ENCODE measurements around the gene HS2ST1.
"Not testable (repeated sequence)": the region's sequence is repeated elsewhere in the genome, so short reads cannot be mapped to it uniquely, and the experiment has no call there.

Gene HS2ST1

DNA sequence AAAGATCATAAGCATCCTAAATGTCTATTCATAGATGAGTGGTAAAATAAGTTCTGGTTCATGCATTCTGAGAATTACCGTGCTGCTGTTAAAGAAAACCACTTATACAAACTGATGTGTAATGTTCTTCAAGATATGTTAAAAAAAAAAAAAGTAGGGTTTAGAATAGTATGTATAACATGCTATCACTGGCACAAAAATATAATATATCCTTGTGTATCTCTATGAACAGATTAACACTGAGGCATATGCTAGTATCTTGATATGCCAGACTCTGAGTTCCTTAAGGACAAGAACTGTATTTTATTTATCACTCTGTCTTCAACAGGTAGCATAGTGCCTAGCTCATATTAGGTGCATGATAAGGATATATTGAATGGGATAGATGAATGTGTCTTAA, 108.9 kb downstream of the HS2ST1 start (continued):
- no peak for TF ChIP-seq PPARA (CRISPR knock-in tag; IDR thresholded peaks at IDR 0.05; ENCODE audit: borderline replicate concordance)
- TF ChIP-seq, protein P1, sequence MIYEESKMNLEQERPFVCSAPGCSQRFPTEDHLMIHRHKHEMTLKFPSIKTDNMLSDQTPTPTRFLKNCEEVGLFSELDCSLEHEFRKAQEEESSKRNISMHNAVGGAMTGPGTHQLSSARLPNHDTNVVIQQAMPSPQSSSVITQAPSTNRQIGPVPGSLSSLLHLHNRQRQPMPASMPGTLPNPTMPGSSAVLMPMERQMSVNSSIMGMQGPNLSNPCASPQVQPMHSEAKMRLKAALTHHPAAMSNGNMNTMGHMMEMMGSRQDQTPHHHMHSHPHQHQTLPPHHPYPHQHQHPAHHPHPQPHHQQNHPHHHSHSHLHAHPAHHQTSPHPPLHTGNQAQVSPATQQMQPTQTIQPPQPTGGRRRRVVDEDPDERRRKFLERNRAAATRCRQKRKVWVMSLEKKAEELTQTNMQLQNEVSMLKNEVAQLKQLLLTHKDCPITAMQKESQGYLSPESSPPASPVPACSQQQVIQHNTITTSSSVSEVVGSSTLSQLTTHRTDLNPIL (CRISPR knock-in tag; IDR thresholded peaks at IDR 0.05; ENCODE audit: low read depth), result no peak
- no peak for TF ChIP-seq OSR1 (CRISPR knock-in tag; IDR thresholded peaks at IDR 0.05)

DNA sequence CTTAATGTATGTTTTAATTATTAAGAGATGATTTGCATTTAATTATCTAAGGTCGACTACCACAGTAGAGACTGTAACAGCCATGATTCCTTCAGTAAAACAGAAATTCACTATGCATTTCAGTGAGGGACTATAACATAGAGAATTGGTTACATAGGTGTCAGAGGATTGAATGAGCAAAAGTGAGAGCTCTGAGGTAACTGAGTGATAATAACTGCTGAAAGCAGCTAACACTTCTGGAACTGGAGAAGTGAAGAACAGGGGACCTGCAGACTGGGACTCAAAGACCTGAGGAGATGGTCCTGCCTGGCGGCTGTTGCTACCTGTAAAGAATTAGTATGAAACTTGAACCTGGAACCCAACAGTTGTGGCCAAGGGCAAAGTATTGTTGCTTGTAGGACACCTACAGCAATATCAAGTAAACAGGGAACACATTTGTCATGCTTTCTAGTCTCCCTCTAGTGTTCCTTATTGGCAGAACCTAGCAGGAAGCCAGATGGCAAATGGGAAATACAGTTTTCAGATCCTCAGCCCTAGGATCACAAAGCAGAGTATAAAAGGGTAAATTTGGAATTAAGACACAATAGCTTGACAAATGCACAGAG, 110.6 kb downstream of the HS2ST1 start:
- TF ChIP-seq ZNF565 (CRISPR knock-in tag; conservative IDR thresholded peaks at IDR 0.05; ENCODE audit: low read depth) (no peak), ZNF70 (CRISPR knock-in tag; IDR thresholded peaks at IDR 0.05) (no peak), ISL1 (CRISPR knock-in tag; IDR thresholded peaks at IDR 0.05) (no peak), TCF4 (CRISPR knock-in tag; IDR thresholded peaks at IDR 0.05; ENCODE audit: borderline replicate concordance) (no peak), TOX (CRISPR knock-in tag; IDR thresholded peaks at IDR 0.05; ENCODE audit: borderline replicate concordance) (no peak)
- TF ChIP-seq, protein P2, sequence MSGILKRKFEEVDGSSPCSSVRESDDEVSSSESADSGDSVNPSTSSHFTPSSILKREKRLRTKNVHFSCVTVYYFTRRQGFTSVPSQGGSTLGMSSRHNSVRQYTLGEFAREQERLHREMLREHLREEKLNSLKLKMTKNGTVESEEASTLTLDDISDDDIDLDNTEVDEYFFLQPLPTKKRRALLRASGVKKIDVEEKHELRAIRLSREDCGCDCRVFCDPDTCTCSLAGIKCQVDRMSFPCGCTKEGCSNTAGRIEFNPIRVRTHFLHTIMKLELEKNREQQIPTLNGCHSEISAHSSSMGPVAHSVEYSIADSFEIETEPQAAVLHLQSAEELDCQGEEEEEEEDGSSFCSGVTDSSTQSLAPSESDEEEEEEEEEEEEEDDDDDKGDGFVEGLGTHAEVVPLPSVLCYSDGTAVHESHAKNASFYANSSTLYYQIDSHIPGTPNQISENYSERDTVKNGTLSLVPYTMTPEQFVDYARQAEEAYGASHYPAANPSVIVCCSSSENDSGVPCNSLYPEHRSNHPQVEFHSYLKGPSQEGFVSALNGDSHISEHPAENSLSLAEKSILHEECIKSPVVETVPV (CRISPR knock-in tag; IDR thresholded peaks at IDR 0.05), result no peak
- TF ChIP-seq, protein P3, sequence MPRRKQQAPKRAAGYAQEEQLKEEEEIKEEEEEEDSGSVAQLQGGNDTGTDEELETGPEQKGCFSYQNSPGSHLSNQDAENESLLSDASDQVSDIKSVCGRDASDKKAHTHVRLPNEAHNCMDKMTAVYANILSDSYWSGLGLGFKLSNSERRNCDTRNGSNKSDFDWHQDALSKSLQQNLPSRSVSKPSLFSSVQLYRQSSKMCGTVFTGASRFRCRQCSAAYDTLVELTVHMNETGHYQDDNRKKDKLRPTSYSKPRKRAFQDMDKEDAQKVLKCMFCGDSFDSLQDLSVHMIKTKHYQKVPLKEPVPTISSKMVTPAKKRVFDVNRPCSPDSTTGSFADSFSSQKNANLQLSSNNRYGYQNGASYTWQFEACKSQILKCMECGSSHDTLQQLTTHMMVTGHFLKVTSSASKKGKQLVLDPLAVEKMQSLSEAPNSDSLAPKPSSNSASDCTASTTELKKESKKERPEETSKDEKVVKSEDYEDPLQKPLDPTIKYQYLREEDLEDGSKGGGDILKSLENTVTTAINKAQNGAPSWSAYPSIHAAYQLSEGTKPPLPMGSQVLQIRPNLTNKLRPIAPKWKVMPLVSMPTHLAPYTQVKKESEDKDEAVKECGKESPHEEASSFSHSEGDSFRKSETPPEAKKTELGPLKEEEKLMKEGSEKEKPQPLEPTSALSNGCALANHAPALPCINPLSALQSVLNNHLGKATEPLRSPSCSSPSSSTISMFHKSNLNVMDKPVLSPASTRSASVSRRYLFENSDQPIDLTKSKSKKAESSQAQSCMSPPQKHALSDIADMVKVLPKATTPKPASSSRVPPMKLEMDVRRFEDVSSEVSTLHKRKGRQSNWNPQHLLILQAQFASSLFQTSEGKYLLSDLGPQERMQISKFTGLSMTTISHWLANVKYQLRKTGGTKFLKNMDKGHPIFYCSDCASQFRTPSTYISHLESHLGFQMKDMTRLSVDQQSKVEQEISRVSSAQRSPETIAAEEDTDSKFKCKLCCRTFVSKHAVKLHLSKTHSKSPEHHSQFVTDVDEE (CRISPR knock-in tag; IDR thresholded peaks at IDR 0.05), result no peak
- TF ChIP-seq, protein P4, sequence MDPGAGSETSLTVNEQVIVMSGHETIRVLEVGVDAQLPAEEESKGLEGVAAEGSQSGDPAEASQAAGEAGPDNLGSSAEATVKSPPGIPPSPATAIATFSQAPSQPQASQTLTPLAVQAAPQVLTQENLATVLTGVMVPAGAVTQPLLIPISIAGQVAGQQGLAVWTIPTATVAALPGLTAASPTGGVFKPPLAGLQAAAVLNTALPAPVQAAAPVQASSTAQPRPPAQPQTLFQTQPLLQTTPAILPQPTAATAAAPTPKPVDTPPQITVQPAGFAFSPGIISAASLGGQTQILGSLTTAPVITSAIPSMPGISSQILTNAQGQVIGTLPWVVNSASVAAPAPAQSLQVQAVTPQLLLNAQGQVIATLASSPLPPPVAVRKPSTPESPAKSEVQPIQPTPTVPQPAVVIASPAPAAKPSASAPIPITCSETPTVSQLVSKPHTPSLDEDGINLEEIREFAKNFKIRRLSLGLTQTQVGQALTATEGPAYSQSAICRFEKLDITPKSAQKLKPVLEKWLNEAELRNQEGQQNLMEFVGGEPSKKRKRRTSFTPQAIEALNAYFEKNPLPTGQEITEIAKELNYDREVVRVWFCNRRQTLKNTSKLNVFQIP (CRISPR knock-in tag; IDR thresholded peaks at IDR 0.05; ENCODE audit: borderline replicate concordance, low read depth), result no peak
- TF ChIP-seq, protein P1 (CRISPR knock-in tag; IDR thresholded peaks at IDR 0.05; ENCODE audit: low read depth), result no peak
- peak; percentile 94 for ATAC-seq

DNA sequence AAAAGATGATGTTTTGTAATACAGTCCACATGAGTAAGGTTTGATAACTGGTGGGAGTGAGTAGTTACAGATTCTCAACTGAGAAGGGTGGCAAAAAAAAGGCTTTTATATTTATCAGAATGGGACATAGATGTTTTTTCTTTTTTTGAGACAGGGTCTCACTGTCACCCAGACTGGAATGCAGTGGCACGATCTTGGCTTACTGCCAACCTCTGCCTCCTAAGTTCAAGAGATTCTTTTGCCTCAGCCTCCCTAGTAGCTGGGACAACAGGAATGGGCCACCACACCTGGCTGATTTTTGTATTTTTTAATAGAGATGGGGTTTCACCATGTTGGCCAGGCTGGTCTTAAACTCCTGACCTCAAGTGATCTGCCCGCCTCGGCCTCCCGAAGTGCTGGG, 113.1 kb downstream of the HS2ST1 start:
- not testable (repeated sequence) for ATAC-seq

DNA sequence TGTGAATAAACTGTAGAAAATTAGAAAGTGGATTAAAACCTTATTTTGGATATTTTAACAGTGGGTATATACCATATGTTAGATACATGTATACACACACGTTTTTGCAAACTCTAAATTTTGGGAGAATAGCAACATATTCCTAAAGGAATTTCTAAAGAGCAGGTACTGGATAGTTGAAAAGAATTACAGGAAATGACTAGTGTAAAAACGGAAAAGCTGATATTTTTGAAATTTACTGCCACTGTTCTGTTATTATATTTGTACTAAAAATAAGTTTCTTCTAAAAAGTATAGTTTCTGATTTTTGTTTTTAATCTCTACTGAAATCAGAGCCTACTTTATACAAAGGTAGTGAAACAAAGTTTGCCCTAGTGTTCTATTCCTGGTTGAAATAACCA, 114.1 kb downstream of the HS2ST1 start:
- no peak for ATAC-seq
- TF ChIP-seq PPARA (CRISPR knock-in tag; IDR thresholded peaks at IDR 0.05; ENCODE audit: borderline replicate concordance) (no peak), ZNF565 (CRISPR knock-in tag; conservative IDR thresholded peaks at IDR 0.05; ENCODE audit: low read depth) (no peak), RARB (CRISPR knock-in tag; IDR thresholded peaks at IDR 0.05) (no peak), ZNF70 (CRISPR knock-in tag; IDR thresholded peaks at IDR 0.05) (no peak), ZNF8 (CRISPR knock-in tag; IDR thresholded peaks at IDR 0.05) (no peak), SNAI2 (CRISPR knock-in tag; IDR thresholded peaks at IDR 0.05) (no peak), CSDC2 (CRISPR knock-in tag; IDR thresholded peaks at IDR 0.05) (no peak), GLIS3 (CRISPR knock-in tag; IDR thresholded peaks at IDR 0.05) (no peak), BACH2 (CRISPR knock-in tag; IDR thresholded peaks at IDR 0.05; ENCODE audit: borderline replicate concordance) (no peak)
- TF ChIP-seq, protein P1 (CRISPR knock-in tag; IDR thresholded peaks at IDR 0.05; ENCODE audit: low read depth), result no peak
- TF ChIP-seq, protein P2 (CRISPR knock-in tag; IDR thresholded peaks at IDR 0.05), result no peak
- TF ChIP-seq, protein P3 (CRISPR knock-in tag; IDR thresholded peaks at IDR 0.05), result no peak
- TF ChIP-seq, protein P4 (CRISPR knock-in tag; IDR thresholded peaks at IDR 0.05; ENCODE audit: borderline replicate concordance, low read depth), result no peak

Data from SK-N-SH treated with all-trans-retinoic acid at 6 μM for 48 hours (cell line).